Stimulated activated CD8-positive, alpha-beta memory T cell treated with anti-CD3 and anti-CD28 coated beads, Interleukin-4, amount 100 ng/mL, for 1 hour (primary cell): ENCODE results near the gene SOX1.

Experiments
- DNase-seq, 2 donors: peaks; one replicate each; pipeline ENCODE4 v3.0.0-alpha.2; 2020; ENCODE audit warnings: low read depth in 2 of 2, low spot score in 1 of 2

The SOX1 gene

GRCh38 chr13:112067116-112067741 is at the start of gene SOX1:
SOX1 (plus strand) TSS chr13:112067149; CDS start chr13:112067659, 510 bp downstream.
- DNase-seq = no peak

- no peak for DNase-seq
Measured at GRCh38 chr13:112024577-112024976, 42.4 kb upstream of the SOX1 start.

DNA sequence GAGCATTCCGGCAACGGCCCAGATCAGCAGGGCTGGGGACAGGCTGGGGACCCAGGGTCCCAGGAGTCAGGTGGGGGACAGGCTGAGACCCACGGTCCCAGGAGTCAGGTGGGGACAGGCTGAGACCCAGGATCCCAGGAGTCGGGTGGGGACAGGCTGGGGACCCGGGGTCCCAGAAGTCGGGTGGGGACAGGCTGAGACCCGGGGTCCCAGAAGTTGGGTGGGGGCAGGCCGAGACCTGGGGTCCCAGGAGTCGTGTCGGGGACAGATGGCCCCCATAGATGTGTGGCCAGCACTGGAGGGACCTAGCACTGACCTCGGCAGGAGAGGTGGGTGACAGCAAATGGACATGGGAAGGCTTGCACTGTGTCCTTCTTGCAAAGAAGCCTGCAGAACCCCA is 39.7 kb upstream of the SOX1 start:
- DNase-seq = no peak

DNA sequence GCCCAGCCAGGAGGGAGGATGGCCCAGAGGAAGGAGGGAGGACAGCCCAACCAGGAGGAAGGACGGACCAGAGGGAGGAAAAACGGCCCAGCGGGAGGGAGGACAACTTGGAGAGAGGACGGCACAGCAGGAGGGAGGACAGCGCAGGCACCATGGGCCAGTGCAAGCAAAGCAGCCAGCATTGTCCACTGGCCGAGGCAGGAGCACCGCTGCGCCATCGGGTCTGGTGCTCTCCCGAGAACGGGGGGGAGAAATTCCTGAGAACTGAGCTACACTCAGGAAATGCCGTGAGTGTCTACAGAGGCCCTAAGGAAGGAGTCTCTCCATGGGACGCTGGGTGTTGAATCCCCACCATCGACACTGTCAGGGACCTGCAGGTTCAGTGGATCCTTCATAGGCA is 38.5 kb upstream of the SOX1 start:
- DNase-seq = no peak

GRCh38 chr13:112029143-112029542 is 37.8 kb upstream of the SOX1 start:
- no peak for DNase-seq

- no peak for DNase-seq
Measured at GRCh38 chr13:112032186-112032993, 34.6 kb upstream of the SOX1 start.

DNA sequence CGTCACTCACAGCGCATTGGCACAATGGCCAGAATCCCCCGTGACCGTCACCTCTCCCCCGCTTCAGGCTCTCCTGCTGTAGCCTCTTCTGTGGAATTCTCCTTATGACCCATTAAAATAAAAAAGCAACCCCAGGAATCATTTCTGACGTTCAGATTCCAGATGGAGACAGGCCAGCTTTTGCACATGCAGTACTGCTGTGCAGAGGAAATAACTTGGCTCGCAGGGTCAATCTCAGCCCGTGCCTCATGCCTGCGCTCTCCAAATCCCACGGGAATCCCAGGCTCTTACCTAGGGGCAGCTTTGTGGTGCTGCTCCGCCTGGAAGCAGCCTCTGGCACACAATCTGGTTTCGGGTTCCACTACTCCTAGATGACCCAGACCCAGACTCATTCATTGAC is 32.7 kb upstream of the SOX1 start:
- DNase-seq = no peak

GRCh38 chr13:112034846-112035245 is 32.1 kb upstream of the SOX1 start:
- DNase-seq = no peak

GRCh38 chr13:112042496-112042895 is 24.5 kb upstream of the SOX1 start:
- no peak for DNase-seq

- DNase-seq = no peak
Measured at GRCh38 chr13:112052213-112052612, 14.7 kb upstream of the SOX1 start.

GRCh38 chr13:112053167-112053743 is 13.7 kb upstream of the SOX1 start:
- no peak for DNase-seq

DNA sequence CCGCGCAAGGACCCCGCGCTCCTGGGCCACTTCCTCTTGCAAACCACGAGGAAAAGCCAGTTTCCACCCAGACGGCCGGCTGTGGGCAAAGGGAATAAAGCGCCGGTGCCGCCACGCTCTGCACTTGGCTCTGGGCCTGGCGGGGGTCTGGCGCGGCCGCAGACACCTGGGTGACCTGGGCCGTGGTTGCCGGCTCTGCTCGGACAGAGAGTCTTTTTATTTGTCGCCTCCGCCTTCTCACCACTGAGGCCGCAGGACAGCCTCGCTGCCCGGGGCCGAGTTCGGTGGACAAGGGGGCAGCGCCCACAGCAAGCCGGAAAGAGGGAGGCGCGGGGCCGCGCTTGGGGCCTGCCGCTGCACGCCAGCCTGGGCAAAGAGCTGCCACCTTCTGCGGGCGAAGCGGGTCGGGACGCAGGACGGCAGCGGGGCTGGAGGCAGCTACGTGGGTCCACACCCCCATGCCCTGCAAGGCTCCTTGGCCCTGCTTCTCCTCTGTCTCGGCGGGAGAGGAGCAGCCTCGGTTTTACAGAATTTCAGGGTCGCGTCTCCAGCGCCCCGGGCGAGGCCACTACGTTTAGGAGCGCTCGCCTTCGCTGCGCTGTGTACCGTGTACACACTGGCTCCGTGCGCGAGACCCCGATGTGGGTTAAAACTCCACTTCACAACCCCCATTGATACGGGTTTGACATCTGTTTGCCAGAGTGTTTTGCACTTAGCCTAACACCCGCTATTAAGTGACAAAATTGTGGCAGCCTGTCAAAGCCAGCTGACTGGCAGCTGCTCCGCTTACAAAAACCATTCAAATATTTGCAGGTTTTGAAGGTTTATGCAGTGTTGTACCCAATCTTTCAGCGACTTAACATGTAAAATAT is 13.0 kb upstream of the SOX1 start:
- DNase-seq = no peak

- no peak for DNase-seq
Measured at GRCh38 chr13:112054616-112055015, 12.3 kb upstream of the SOX1 start.

GRCh38 chr13:112055036-112055914 is 11.7 kb upstream of the SOX1 start:
- DNase-seq = no peak

GRCh38 chr13:112055915-112056269 is 11.1 kb upstream of the SOX1 start:
- DNase-seq = no peak

DNA sequence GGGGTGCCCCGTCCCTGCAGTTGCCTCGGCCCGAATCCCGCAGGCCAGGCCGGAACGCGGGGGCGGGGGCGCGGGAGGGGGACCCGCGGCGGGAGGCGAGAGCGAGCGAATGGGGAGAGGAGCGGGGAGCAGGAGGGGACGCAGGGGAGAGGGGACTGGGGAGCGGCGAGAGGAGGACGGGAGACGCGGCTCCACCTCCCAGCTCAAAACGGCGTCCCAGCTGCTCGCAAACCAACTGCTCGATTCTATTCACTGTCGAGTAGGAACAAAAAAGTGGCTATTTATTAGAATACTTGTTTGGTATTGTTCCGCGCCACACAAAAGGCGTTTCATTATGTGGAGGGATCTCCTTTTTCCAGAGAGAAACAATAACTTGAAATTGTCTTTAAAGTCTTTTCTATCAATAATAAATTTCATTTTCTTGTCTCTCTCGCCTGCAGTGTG is 10.6 kb upstream of the SOX1 start:
- no peak for DNase-seq

DNA sequence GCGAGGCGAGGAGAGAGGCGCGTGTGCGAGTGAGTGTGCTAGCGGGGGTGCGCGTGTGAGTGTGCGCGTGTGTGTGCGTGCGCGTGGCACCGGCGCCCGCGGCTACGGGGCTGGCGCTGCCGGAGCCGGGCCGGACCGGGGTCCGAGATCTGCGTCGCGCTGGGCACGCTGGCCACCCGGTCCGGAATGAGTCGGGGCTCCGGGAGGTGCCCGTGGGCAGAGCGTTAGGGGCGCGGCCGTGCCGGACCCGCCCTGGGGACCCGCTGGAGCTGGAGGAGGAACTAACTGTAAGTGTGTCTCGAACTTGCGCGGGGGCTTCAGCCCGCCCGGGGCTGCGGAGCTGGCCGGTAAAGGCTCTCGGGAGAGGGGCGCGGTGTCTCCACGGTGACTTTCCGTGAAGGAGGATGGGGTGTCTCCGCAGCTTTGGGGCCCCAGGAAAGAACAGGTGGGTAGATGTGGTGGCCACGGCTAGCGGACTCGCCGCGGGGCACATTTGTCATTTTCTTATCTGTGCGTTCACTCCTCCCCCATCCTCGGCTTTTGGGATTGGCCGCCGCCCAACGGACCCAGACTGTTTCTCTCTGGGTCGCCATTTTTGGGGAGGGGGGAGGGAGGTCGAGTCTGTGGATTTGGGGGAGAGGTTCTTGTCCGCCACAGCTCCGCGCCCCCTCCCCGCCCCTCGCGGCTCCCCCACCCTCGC is 10.1 kb upstream of the SOX1 start:
- no peak for DNase-seq

GRCh38 chr13:112057439-112057735 is 9.6 kb upstream of the SOX1 start:
- no peak for DNase-seq

- DNase-seq = no peak
Measured at GRCh38 chr13:112057736-112058518, 9.0 kb upstream of the SOX1 start.
